Mesenteric fat pad (tissue), 1 donor: ENCODE data around the gene PHLPP1. TPM values are rescaled to one million over a fixed set of nuclear protein-coding genes. Genes with fewer than 3 reads are reported as not detected.

Experiments
- DNase-seq: peaks from one replicate; pipeline ENCODE4 v3.0.0-alpha.2; 2020; ENCODE audit warnings: low spot score
- total RNA-seq: library from RNA; stranded (reverse); fragmentation: NEBNext Ultra II Directional; extraction: Animal tissue kit (Norgen Biotek cat#: 25700); gene quantifications from one replicate; pipeline ENCODE4 v1.2.1, GENCODE V29; 2021
- donor health status: DM: yes; HTN: yes; CAD: no.

Gene PHLPP1
- total RNA-seq, 1 donor from 2014 or later: 7.0 TPM

GRCh38 chr18:62933261-62933887 lies 218.0 kb downstream of the PHLPP1 start:
- DNase-seq: no peak

DNA sequence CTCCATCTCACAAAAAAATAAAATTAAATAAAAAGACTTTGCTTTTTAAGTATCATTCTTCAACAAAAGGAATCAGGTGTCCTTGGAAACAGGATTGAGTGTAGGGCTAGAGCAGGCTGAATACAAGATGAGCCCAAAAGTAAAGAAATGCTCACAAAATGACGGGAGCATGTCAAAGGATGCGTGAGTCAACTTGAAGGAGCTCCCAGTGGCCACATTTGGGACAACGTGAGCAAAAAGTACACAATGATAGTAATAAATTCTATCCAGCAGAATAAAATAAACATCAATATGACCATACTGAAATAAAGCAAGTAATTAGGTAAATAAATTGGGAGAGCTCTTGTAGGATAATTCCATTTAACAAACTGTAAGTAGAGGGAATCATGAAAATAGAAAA lies 220.7 kb downstream of the PHLPP1 start:
- no peak for DNase-seq

GRCh38 chr18:62937065-62937464 lies 221.7 kb downstream of the PHLPP1 start:
- no peak for DNase-seq

GRCh38 chr18:62938006-62938405 lies 222.7 kb downstream of the PHLPP1 start:
- no peak for DNase-seq

GRCh38 chr18:62938487-62938886 lies 223.1 kb downstream of the PHLPP1 start:
- DNase-seq: no peak

- DNase-seq: no peak
Measured at GRCh38 chr18:62939433-62939832, 224.1 kb downstream of the PHLPP1 start.

- no peak for DNase-seq
Measured at GRCh38 chr18:62939926-62940325, 224.6 kb downstream of the PHLPP1 start.

DNA sequence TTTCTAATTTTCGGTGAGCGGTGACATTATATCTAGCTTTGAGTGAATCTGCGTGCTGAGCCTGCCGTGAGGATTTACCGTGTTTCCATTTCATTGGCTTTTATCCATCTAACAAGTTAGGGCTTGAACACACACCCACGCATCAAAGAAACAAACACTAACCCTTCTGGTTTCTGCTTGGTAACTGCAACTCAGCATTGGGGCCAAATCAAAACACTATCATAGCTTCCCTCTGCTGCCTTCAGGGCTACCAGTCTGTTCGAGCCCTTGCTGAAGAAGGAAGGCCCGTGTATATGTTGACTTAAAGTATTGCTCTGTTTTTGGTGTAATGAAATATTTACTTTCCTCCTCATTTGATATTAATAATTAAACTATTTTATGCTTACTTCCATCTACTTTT lies 227.2 kb downstream of the PHLPP1 start:
- no peak for DNase-seq

DNA sequence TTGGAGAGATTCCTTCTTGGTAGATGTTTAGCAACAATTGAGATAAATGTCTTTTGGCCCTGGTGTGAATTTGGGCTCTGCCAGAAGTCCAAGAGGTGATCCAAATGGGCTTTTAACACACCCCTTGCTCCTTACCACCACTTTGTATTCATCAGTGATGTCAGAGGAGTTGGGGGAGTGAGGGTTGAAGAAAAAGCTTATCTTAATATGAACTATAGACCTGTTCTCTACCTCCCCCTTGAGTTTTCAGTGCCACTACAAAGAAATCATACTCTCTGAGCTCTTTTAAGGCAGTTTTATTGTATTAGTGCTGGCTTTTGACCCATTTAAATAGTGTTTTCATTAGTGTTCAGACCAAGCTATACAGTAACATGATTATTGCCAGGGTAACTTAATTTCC lies 229.1 kb downstream of the PHLPP1 start:
- DNase-seq: no peak

DNA sequence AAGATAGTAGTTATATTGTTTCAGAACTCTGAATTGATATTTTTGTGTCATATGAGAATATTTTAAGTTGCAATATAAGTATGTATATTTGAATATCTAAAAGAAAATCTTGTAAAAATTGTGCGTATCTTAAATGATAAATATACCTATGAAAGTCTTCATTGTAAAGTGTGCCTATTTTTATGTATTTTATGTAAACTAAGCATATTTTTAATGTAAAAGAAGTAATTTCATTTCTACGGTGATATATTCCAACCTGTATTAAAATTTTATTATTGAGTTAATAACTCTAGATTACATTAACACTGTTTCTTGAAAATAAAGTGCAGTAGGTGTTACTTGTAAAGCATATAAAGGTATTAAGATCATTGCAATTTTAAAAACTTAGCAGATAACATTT lies 233.4 kb downstream of the PHLPP1 start:
- DNase-seq: no peak

DNA sequence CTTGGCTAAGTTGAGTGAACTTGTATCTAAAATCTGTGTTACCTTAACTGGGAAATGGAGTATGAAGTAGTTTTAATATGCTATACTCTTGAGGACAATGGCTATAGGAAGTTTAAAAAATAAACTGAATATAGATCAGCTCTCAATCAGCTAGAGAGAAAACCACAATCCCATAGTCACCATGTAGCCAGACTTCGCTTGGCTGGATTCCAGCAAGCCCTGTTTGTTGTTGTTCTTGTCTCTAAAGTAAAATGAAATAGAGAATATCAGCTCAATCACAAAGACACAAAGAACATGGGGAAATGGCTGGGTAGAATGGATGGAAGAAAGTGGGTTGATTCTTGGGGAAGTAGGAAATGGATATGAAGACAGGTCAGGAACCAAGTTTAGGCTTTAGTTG lies 234.9 kb downstream of the PHLPP1 start:
- no peak for DNase-seq

DNA sequence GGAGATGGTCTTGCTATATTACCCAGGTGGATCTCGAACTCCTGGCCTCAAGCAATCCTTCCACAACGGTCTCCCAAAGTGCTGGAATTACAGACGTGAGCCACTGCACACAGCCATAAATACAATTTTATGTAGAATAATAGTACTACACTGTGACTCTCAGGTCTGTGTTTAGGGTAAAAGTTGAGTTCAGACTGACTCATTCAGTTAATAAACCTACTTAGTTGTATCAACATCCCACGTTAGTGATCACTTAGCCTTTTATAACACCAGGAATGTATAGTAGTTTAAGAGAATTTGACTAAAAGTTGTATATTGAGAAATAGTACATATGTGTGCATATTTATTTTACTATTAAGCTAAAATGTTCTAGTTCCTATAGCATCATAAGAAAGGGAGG lies 237.5 kb downstream of the PHLPP1 start:
- no peak for DNase-seq

- no peak for DNase-seq
Measured at GRCh38 chr18:62953663-62954062, 238.3 kb downstream of the PHLPP1 start.

- DNase-seq: no peak
Measured at GRCh38 chr18:62954366-62954765, 239.0 kb downstream of the PHLPP1 start.

DNA sequence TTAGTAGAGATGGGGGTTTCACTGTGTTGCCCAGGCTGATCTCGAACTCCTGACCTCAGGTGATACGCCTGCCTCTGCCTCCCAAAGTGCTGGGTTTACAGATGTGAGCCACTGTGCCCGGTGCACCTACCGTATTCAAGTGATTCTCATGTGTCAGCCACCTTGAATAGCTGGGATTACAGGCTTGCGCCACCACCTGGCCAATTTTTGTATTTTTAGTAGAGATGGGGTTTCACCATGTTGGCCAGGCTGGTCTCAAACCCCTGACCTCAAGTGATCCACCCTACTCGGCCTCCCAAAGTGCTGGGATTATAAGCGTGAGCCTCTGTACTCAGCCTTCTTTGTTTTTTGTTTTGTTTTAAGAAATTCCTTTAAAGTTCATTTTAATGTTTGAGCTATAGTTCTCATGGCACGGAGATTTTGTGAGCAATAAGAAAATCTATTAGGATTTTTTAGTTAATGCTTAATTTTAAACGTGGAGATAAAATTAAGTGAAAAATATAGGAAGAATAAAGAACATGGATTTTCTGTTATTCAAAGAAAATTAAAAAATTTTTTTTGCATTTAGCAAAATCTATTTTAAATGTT lies 242.6 kb downstream of the PHLPP1 start:
- no peak for DNase-seq

- no peak for DNase-seq
Measured at GRCh38 chr18:62959481-62959880, 244.1 kb downstream of the PHLPP1 start.

DNA sequence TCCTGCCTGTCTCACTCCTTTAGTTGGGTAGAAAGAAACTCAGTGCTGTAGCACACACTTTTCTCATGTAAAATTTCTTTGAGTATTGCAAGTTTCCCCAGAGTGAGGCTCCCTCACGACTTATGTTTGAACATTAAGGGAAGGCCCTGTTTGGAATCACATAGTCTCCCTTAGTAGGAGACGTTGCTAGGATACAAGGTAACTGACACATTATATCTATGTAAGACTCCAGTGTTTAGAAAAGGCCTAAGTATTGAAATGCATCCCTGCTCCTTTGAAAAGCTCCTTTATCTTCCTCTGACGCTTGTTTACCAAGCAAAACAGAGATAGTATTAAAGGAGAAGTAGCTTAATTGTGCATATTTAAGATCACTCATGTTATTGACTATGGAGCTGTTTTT lies 248.2 kb downstream of the PHLPP1 start:
- DNase-seq: no peak

GRCh38 chr18:62964432-62964831 lies 249.1 kb downstream of the PHLPP1 start:
- DNase-seq: no peak

DNA sequence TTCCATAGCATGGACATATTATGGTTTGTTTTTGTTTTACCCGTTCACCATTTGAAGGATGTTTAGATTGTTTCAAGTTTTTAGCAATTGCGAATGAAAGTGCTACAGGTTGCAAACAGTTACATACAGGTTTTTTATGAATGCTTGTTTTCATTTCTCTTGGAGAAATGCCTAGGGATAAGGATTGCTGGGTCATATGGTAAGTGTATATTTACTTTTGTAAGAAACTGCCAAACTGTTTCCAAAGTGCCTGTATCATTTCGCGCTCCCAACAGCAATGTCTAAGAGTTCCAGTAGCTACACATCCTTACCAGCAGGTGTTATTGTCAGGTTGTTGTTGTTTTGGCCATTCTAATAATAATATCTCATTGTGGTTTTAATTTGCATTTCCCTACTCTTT lies 251.7 kb downstream of the PHLPP1 start:
- no peak for DNase-seq

DNA sequence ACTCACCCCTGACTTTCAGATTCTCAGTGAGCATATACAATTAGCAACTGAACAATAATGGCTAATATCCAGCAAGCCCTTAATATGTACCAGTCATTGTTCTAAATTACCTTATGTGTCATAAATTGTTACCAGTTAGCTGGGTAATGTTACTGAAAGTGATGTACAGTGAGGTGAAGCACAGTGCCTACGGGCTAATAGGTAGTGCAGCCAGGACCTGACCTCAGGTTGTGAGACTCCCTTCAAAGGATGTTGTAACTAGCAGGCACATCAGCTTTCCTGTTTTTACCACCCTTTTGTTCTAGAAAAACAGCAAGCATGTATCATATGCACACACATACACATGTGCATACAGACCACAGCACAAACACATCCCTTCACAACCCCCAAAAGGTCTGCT lies 258.3 kb downstream of the PHLPP1 start:
- no peak for DNase-seq

DNA sequence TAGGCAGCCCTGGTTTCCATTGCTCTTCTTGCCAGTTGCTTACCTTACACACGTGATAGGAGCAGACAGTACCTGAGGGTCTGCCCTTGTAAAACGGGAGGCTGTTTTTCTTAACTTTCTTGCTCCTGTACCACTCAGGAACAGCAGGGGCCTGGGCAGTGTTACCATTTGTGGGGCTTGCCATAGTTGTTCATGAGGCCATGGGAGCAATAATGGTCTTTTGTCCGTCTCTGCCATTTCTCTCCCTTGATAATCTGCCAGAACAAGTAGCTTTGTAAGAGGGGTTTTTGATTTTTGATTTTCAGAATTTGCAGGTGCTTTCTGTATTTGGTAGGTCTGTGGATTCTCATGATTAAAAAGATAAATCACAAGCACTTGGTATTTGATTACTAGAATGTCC lies 259.0 kb downstream of the PHLPP1 start:
- no peak for DNase-seq

GRCh38 chr18:62974928-62975675 lies 259.8 kb downstream of the PHLPP1 start:
- DNase-seq: no peak

- no peak for DNase-seq
Measured at GRCh38 chr18:62975785-62976184, 260.4 kb downstream of the PHLPP1 start.
